Measurements from ENCODE around the gene ST6GALNAC1.

DNA sequence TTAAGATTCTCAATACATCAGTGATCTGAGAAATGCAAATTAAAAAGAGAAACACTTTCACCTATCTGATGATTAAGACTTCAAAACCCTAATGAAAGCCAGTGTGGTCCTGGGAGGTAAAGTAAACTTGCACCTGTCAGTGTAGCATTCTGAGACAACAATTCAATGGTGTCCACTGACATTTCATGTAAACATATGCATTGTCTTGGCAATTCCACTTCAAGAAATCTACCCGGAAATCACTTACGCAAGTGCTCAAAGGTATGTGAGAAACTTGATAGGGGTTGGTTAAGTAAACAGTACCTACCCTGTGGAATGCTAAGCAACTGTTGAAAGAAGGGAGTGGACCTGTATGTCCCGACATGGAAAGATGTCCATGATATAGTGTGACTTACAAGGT, 2.1 kb downstream of the ST6GALNAC1 start:
- TF ChIP-seq, protein P1, sequence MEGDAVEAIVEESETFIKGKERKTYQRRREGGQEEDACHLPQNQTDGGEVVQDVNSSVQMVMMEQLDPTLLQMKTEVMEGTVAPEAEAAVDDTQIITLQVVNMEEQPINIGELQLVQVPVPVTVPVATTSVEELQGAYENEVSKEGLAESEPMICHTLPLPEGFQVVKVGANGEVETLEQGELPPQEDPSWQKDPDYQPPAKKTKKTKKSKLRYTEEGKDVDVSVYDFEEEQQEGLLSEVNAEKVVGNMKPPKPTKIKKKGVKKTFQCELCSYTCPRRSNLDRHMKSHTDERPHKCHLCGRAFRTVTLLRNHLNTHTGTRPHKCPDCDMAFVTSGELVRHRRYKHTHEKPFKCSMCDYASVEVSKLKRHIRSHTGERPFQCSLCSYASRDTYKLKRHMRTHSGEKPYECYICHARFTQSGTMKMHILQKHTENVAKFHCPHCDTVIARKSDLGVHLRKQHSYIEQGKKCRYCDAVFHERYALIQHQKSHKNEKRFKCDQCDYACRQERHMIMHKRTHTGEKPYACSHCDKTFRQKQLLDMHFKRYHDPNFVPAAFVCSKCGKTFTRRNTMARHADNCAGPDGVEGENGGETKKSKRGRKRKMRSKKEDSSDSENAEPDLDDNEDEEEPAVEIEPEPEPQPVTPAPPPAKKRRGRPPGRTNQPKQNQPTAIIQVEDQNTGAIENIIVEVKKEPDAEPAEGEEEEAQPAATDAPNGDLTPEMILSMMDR (optimal IDR thresholded peaks at IDR 0.05 in 1 of 3, IDR thresholded peaks at IDR 0.05 in 1 of 3, conservative IDR thresholded peaks at IDR 0.05 in 1 of 3; ENCODE audit: extremely low read depth in 1 of 3, insufficient read depth in 2 of 3, low read length in 3 of 3), result no peak
- no peak for TF ChIP-seq EZH2 (IDR thresholded peaks at IDR 0.05; ENCODE audit: low read length)
